Measurements from ENCODE around the gene SNRPD2. TPM values are rescaled to one million over a fixed set of nuclear protein-coding genes. Genes with fewer than 3 reads are reported as not detected.
"Not testable (repeated sequence)": the region's sequence is repeated elsewhere in the genome, so short reads cannot be mapped to it uniquely, and the experiment has no call there.

SNRPD2 gene
- total RNA-seq, 1 donor from 2014 or later: 849 TPM

DNA sequence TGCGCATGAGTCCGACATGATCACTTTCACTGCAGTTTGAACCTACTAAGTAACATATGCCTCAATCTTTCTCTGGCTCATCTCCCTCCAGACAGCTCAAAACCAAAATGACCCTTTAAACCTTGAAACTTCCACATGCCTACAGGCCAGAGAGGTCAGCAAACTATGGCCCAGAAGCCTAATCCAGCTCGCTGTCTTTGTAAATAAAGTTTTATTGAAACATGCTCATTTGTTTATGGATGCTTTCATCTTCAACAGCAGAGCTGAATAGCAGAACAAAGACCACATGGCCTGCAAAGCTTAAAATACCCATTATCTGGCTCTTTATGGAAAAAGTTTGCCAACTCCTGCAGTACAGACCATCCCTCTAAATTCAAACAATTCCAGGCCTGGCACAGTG, 23.4 kb upstream of the SNRPD2 start:
- no peak overlapping the region for H3K27ac Mint-ChIP-seq
- peaks cover 38% of the 10 kb centered on the region for H3K36me3 Mint-ChIP-seq (ENCODE audit: low read depth)
- H3K4me1 Mint-ChIP-seq: peaks cover 36% of the 10 kb centered on the region
- no peak overlapping the region for H3K4me3 Mint-ChIP-seq
- H3K27me3 Mint-ChIP-seq: peaks cover 2% of the 10 kb centered on the region
- no peak for DNase-seq
- intact Hi-C loops (cut with micrococcal nuclease): no loop called here
- no peaks in the 10 kb centered on the region for H3K9me3 Mint-ChIP-seq

DNA sequence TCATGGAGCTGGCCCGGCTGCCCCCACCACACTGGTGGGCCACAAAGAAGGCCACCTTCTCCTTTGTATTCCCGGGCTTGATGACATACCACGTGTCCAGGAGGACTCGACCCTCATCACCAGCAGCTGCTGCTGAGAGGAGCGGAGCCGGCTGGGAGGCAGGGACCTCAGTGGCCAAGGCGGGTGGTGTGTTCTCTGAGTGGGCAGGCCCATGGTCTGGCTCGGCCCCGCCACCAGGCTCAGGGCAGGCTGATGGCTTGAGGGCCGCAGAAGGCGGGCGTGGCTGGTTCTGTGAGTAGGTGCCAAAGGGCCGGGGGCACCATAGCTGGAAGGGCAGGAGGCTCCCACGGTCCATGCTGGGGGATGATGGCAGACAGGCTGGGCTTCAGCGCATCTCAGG, 21.4 kb upstream of the SNRPD2 start:
- no peak overlapping the region for H3K4me3 Mint-ChIP-seq
- intact Hi-C loops (cut with micrococcal nuclease): no loop called here
- no peaks in the 10 kb centered on the region for H3K9me3 Mint-ChIP-seq
- no peak overlapping the region for H3K27ac Mint-ChIP-seq
- peaks cover 27% of the 10 kb centered on the region for H3K4me1 Mint-ChIP-seq
- DNase-seq: no peak
- peaks cover 28% of the 10 kb centered on the region for H3K36me3 Mint-ChIP-seq (ENCODE audit: low read depth)
- H3K27me3 Mint-ChIP-seq: peaks cover 2% of the 10 kb centered on the region

DNA sequence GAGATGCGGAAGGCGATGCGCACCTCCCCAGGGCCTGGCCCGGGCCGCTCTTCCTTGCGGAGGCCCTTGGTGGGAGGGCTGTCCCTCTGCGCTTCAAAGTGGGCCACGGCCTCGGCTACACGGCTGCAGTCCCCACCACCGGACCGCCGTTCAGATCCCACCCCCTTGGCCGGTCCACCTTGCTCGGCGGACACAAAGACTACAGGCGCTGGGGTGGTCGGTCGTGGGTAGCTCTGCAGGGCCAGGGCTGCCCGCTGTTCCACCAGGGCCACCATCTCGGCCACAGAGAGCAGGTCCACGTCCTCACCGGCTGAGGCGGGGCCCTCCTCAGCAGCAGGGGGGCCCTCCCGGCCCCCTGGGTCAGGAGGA, 20.9 kb upstream of the SNRPD2 start:
- H3K4me1 Mint-ChIP-seq: peaks cover 23% of the 10 kb centered on the region
- no peak overlapping the region for H3K4me3 Mint-ChIP-seq
- no peaks in the 10 kb centered on the region for H3K9me3 Mint-ChIP-seq
- no peak for DNase-seq
- intact Hi-C loops (cut with micrococcal nuclease): no loop called here
- H3K36me3 Mint-ChIP-seq (ENCODE audit: low read depth): peaks cover 27% of the 10 kb centered on the region
- H3K27me3 Mint-ChIP-seq: peaks cover 2% of the 10 kb centered on the region
- H3K27ac Mint-ChIP-seq: no peak overlapping the region

DNA sequence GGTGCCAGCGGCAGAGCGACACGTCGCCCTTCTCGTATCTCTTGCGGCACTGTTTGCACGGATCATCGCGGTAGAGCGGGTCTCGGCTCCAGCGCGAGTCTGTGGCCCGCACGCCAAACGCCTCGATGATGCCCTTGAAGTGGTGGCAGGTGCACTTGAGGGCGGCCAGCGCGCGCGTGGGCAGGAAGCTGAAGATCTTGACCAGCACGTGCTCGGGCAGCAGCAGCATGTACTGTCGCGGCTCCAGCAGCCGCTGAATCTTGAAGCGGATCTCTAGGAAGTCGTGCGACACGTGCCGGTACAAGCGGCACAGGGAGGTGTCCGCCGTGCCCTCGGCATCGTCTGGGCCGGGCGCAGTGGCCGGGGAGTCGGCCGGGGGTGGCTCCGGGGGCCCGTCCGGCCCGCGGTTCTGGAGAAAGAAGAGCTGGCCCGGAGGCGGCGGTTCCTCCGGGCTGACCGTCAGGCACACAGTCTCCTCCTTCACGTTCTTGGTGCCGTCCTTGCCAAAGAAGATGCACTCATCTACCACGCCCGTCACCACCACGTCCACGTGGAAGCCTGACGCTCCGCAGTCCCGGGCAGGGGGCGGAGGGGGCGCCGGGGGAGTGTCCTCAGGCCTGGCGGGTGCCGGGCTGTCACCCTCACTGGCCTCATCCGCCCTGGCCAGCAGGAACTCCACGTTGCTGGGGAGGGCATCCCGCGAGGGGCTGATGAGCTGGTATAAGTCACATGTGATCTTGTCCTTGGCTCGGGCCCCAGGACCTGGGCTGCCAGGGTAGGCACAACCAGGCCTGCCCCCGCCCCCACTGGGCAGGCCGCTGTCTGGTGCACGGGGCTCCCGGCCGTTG, 20.3 kb upstream of the SNRPD2 start:
- no peaks in the 10 kb centered on the region for H3K27me3 Mint-ChIP-seq
- H3K36me3 Mint-ChIP-seq (ENCODE audit: low read depth): peaks cover 23% of the 10 kb centered on the region
- no peak for DNase-seq
- intact Hi-C loops (cut with micrococcal nuclease): no loop called here
- no peak overlapping the region for H3K4me3 Mint-ChIP-seq
- no peaks in the 10 kb centered on the region for H3K9me3 Mint-ChIP-seq
- peaks cover 19% of the 10 kb centered on the region for H3K4me1 Mint-ChIP-seq
- no peak overlapping the region for H3K27ac Mint-ChIP-seq

DNA sequence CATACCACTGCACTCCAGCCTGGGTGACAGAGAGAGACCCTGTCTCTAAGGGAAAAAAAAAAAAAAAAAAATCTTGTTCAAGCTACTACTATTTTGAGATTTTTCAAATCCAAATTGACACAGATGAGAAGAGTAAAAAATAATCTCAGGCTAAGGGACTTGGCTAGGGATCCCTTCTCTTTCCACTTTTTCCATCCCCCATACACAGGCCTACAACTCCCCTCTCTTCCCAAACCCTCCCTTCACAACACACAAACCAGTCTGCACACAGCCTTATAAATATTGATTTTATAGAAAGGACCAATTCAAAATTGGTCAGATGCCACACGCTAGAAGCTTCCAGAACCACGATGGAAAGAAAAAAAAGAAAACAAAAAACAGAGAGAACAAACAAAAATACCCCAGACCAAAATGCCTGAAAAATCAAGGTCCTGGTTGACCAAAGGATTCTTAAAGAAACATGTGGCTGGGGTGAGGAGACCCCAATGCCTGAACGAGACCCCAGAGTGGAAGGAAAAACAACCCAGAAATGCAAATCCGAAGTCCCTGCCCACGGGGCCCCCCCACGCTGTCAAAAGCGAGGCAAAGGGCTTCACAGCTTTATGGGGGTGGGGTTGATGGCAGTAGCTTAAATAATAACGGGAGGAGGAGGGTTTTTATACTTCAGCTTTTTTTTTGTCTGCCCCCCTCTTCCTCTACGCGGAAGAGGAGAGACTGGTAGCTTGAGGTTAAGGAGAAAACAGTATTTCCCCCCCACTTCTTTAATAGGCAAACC, 18.8 kb upstream of the SNRPD2 start:
- H3K4me3 Mint-ChIP-seq: no peak overlapping the region
- H3K4me1 Mint-ChIP-seq: peaks cover 10% of the 10 kb centered on the region
- DNase-seq: no peak
- peaks cover 23% of the 10 kb centered on the region for H3K36me3 Mint-ChIP-seq (ENCODE audit: low read depth)
- intact Hi-C loops (cut with micrococcal nuclease): no loop called here
- H3K9me3 Mint-ChIP-seq: no peaks in the 10 kb centered on the region
- no peak overlapping the region for H3K27ac Mint-ChIP-seq
- no peaks in the 10 kb centered on the region for H3K27me3 Mint-ChIP-seq

DNA sequence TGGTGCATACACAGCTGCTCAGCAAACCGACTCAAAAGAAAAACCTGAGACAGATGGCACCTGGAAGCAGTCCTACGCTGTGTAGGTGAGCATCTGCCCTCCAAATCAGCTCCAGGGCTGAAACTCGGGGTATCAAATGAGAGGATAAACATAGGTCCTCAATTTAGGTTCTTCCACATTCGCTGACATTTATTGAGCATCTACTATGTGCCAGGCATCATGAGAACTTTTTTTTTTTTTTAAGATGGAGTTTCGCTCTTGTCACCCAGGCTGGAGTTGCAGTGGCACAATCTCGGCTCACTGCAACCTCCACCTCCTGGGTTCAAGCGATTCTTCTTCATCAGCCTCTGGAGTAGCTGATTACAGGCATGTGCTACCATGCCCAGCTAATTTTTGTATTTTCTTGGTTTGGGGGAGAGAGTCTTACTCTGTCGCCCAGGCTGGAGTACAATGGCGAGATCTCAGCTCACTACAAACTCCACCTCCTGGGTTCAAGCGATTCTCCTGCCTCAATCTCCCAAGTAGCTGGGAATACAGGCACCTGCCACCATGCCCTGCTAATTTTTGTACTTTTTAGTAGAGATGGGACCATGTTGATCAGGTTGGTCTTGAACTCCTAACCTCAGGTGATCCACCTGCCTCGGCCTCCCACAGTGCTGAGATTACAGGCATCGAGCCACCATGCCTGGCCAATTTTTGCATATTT, 14.1 kb upstream of the SNRPD2 start:
- peaks cover 6% of the 10 kb centered on the region for H3K4me1 Mint-ChIP-seq
- H3K4me3 Mint-ChIP-seq: no peak overlapping the region
- no peaks in the 10 kb centered on the region for H3K9me3 Mint-ChIP-seq
- no peak for DNase-seq
- peaks cover 34% of the 10 kb centered on the region for H3K36me3 Mint-ChIP-seq (ENCODE audit: low read depth)
- no peaks in the 10 kb centered on the region for H3K27me3 Mint-ChIP-seq
- intact Hi-C loops (cut with micrococcal nuclease): no loop called here
- H3K27ac Mint-ChIP-seq: no peak overlapping the region

DNA sequence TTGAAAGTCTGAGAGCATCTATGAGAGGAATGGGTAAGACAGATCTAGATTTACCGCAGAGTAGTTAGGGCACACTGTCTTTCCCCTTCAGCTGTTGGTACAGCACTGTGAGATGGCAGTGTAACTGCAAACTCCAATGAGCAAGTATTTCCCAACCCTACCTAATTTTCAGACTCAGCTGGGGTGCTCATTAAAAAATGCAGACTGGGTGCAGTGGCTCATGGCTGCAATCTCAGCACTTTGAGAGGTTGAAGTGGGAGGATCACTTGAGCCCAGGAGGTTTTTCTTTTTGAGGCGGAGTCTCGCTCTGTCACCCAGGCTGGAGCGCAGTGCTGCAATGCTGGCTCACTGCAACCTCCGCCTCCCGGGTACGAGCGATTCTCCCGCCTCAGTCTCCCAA, 13.4 kb upstream of the SNRPD2 start:
- H3K27ac Mint-ChIP-seq: no peak overlapping the region
- no peaks in the 10 kb centered on the region for H3K27me3 Mint-ChIP-seq
- intact Hi-C loops (cut with micrococcal nuclease): no loop called here
- DNase-seq: no peak
- H3K9me3 Mint-ChIP-seq: no peaks in the 10 kb centered on the region
- no peak overlapping the region for H3K4me3 Mint-ChIP-seq
- peaks cover 3% of the 10 kb centered on the region for H3K4me1 Mint-ChIP-seq
- peaks cover 29% of the 10 kb centered on the region for H3K36me3 Mint-ChIP-seq (ENCODE audit: low read depth)

DNA sequence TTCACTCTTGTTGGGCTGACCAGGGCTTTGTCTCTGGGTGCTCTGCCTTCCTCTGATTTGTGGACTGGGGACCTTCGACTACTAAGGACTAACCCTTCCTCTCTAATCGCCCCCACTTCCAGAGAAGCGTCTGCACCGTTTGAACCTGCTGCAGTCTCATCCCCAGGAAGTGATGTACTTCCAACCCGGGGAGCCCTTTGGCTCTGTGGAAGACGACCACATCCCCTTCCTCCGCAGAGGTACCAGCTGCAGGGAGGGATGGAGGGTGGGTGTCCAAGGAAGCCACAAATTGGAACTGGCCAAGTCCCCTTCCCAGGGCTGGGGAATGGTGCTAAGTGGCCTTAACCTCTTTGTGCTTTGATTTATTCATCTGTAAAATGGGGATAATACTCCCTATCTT, 9.9 kb upstream of the SNRPD2 start:
- Mint-ChIP-seq H3K27ac (no peak overlapping the region), H3K4me3 (no peak overlapping the region), H3K27me3 (no peaks in the 10 kb centered on the region), H3K4me1 (peaks cover 7% of the 10 kb centered on the region), H3K9me3 (no peaks in the 10 kb centered on the region), H3K36me3 (ENCODE audit: low read depth) (peaks cover 30% of the 10 kb centered on the region)
- no peak for DNase-seq
- intact Hi-C loops (cut with micrococcal nuclease): no loop called here

DNA sequence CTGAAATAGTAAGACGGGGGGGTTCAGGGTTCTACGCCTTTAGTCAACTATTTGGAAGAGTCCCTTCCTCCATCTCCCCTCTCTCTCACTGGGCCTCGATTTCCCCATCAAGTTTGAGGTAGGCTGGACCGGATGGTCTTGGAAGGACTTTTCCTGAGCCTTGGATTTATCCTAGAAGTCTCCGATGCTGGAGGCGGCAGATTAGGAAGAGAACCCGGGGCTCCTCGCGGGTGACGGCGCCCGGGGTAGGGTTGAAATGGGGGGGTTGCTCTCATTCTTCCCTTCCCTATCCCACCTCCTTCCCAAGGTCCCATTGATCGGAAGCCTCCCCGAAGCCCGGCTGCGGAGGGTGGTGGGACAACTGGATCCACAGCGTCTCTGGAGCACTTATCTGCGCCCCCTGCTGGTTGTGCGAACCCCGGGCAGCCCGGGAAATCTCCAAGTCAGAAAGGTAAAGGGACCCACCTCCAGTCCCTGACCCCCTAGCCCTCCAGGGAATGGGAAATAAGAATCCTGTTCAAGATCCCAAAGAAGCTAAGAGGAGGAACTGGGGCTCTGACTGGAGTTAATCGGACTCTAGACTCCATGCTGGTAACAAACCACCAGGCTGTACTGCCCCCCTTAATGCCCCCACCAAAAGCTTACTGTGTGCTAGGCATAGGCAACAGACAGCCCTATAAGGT, 1.5 kb upstream of the SNRPD2 start:
- Mint-ChIP-seq H3K4me3 (peak overlapping the region; percentile 94), H3K36me3 (ENCODE audit: low read depth) (peaks cover 48% of the 10 kb centered on the region)

DNA sequence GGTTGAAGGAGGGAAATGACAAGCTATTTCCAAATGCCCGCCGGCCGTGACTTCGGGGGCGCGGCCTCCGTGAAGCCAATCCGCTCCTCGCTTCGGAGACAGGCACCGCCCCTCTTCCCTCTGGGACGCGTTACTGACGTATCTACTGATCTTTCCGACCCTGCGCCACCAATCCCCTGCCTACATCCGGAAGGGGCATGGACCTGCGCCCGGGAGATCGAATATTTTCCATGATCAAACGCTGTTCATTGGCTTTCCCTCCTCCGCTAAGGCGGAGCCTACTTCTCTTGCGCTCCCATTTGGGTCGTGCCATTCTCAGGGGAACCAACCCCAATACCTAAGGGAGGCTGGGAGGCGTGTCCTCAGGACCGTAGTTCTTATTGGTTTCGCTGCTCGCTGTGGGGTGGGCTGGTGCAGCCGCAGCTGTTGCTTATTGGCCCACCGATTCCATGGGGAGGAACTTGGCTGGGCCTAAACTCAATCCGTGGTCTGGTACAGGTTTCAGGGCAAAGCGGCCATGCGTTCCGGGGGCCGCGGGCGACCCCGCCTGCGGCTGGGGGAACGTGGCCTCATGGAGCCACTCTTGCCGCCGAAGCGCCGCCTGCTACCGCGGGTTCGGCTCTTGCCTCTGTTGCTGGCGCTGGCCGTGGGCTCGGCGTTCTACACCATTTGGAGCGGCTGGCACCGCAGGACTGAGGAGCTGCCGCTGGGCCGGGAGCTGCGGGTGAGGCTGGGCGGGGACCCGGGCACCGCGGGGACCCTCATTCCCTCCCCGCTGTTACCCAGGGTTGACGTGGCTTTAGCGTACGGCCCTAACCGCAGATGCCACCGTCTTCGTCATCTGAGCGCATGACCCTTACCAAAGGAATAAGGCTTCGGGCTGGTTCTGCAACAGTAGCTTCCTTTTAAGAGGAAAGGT, 693 bp upstream of the SNRPD2 start, which contains the start of gene QPCTL:
Gene QPCTL (plus strand): TSS at position 480 of the 919 bp plus-strand sequence. CDS start 38 bp downstream, at position 518.
- Mint-ChIP-seq H3K9me3 (no peaks in the 10 kb centered on the region), H3K4me1 (peaks cover 19% of the 10 kb centered on the region), H3K27ac (peak within 1 kb of the TSS; percentile 97), H3K36me3 (ENCODE audit: low read depth) (peaks cover 49% of the 10 kb centered on the region), H3K4me3 (peak within 1 kb of the TSS; percentile 94), H3K27me3 (no peaks in the 10 kb centered on the region)
- intact Hi-C loops (cut with micrococcal nuclease): loop anchor here (1.0 to 2.0 kb wide), 10 partner anchors 11 to 194 kb away; partner anchors contain the start of genes FBXO46, GIPR, IRF2BP1 and OPA3
- peak; percentile 99 for DNase-seq

More for the DNA sequence above, 1.5 kb upstream of the SNRPD2 start:
- Mint-ChIP-seq H3K27me3 (no peaks in the 10 kb centered on the region), H3K27ac (peak overlapping the region; percentile 97), H3K9me3 (no peaks in the 10 kb centered on the region), H3K4me1 (peaks cover 24% of the 10 kb centered on the region)
- DNase-seq: peak; percentile 94
- intact Hi-C loops (cut with micrococcal nuclease): loop anchor here (2.0 kb wide), 1 partner anchor 24 kb away; the partner anchor contains the start of gene GIPR

DNA sequence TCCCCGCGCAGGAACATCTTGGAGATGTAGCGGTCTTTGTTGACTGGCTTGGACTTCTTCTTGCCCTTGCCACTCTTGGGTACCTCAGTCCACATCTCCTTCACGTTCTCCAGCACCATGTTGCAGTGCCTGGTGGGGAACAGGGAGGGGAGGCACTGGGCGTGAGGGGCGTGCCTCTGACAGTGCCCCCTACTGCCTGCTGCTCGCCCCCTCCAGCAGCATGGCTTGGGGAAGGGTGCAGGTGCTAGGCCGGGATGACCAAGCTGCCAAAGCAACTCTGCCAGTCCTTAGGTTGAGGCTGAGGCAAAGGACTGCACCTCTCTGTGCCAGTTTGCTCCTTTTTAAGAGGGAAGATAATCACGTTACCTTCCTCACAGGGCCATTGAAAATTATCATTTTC, 4.2 kb downstream of the SNRPD2 start:
- Mint-ChIP-seq H3K27me3 (no peaks in the 10 kb centered on the region), H3K36me3 (ENCODE audit: low read depth) (peaks cover 62% of the 10 kb centered on the region), H3K4me3 (no peak overlapping the region), H3K27ac (no peak overlapping the region), H3K9me3 (no peaks in the 10 kb centered on the region), H3K4me1 (peaks cover 12% of the 10 kb centered on the region)
- no peak for DNase-seq
- intact Hi-C loops (cut with micrococcal nuclease): no loop called here

DNA sequence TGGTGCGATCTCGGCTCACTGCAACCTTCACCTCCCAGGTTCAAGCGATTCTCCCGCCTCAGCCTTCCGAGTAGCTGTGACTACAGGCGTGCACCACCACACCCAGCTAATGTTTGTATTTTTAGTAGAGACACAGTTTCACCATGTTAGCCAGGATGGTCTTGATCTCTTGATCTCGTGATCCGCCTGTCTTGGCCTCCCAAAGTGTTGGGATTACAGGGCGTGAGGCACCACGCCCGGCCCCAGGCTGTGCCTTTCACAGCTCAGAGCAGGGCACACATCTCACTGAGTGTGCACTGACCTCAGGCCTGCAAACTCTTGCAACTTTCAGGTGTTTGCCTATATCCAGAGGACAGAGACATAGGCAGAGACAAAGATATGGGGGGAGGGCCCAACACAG, 6.7 kb downstream of the SNRPD2 start:
- DNase-seq; H3K4me3 Mint-ChIP-seq; intact Hi-C loops (cut with micrococcal nuclease); H3K27ac Mint-ChIP-seq; H3K9me3 Mint-ChIP-seq; H3K27me3 Mint-ChIP-seq: not testable (repeated sequence)
- H3K36me3 Mint-ChIP-seq (ENCODE audit: low read depth): peaks cover 53% of the 10 kb centered on the region
- H3K4me1 Mint-ChIP-seq: peaks cover 11% of the 10 kb centered on the region

All from activated CD4-positive, alpha-beta T cell treated with anti-CD3 and anti-CD28 coated beads, Interleukin-2, amount 10 ng/mL, durations not matched to agents 24 days and 14 days (primary cell).